K562 (cell line): ENCODE results near the gene MAP3K2. TPM values are rescaled to one million over a fixed set of nuclear protein-coding genes. Genes with fewer than 3 reads are reported as not detected.

Experiments
- ATAC-seq: fragments of 200-7000 bp; cut with Tn5 transposase; 3 replicates; pipeline ENCODE4 v1.9.1; 2020; ENCODE audit warnings: moderate library complexity
- Bru-seq: library from RNA; stranded (reverse); fragments of 400-500 nt; gene quantifications from one replicate; lab custom pipeline; 2021; lab: Mats Ljungman, UMichigan
- BruChase-seq, 2 experiments: library from RNA; stranded (reverse); fragments of 400-500 nt; gene quantifications; one replicate each; lab custom pipeline; 2021; lab: Mats Ljungman, UMichigan
- BruUV-seq: library from RNA; stranded (reverse); fragments of 400-500 nt; replicated peaks from 2 replicates; lab custom pipeline; 2021; lab: Mats Ljungman, UMichigan
- CTCF ChIA-PET: fragments of 300-600 bp; formaldehyde crosslinking; extraction: SDS; loops from one replicate; lab custom pipeline; 2021; ENCODE audit warnings: low intra/inter-chr PET ratio; lab: Yijun Ruan, JAX
- POLR2A ChIA-PET: fragments of 300-600, 350-650 bp; sonication (Branson Sonifier 250); formaldehyde crosslinking; extraction: SDS; loops from one replicate; lab custom pipeline; 2021; ENCODE audit warnings: antibody characterized with exemption, inconsistent platforms; lab: Yijun Ruan, JAX
- DNase-seq, 4 experiments: peaks; one replicate each; pipeline versions ENCODE4 v3.0.0 to v3.0.0-alpha.2; 2011 to 2018; ENCODE audit warnings: low spot score in 3 of 4, mixed read lengths in 3 of 4; ENCODE audit errors: extremely low read depth in 1 of 4
- FAIRE-seq: peaks from 2 replicates; lab custom pipeline; 2011; peaks lifted over from hg19 to GRCh38; lab: Jason Lieb, UNC
- H2AFZ ChIP-seq: 2 replicates; pipeline ENCODE4 v1.6.0; 2011; ENCODE audit warnings: low read depth, low read length, control low read depth, inconsistent platforms
- H3K27ac ChIP-seq: fragments of 200-600 bp; 3 replicates; pipeline ENCODE4 v1.8.0; 2011; ENCODE audit warnings: low read depth, mild to moderate bottlenecking, control low read depth, inconsistent platforms, low read length, moderate library complexity, mixed read lengths; ENCODE audit errors: extremely low read depth
- H3K27me3 ChIP-seq, 2 experiments: fragments of 300-600 bp in 1 of 2; 2 replicates in 1 of 2; 3 replicates in 1 of 2; pipeline versions ENCODE4 v1.6.0 to v1.8.0; 2011; ENCODE audit warnings: inconsistent platforms in 2 of 2, low read length in 2 of 2, mild to moderate bottlenecking in 1 of 2, mixed read lengths in 1 of 2, moderate library complexity in 1 of 2; ENCODE audit not compliant: control insufficient read depth in 2 of 2, insufficient read depth in 2 of 2
- H3K36me3 ChIP-seq: fragments of 300-600 bp; 3 replicates; pipeline ENCODE4 v1.8.0; 2011; ENCODE audit warnings: mild to moderate bottlenecking, low read length, inconsistent platforms; ENCODE audit not compliant: control insufficient read depth, insufficient read depth
- H3K4me1 ChIP-seq, 2 experiments: fragments of 200-600 bp in 1 of 2; replicated peaks in 1 of 2; 2 replicates in 1 of 2; 3 replicates in 1 of 2; pipeline versions ENCODE4 v1.5.1 to v1.8.0; 2011; ENCODE audit warnings: inconsistent platforms in 2 of 2, low read length in 2 of 2, mild to moderate bottlenecking in 1 of 2, mixed read lengths in 1 of 2, moderate library complexity in 1 of 2; ENCODE audit not compliant: control insufficient read depth in 2 of 2, insufficient read depth in 2 of 2
- H3K4me2 ChIP-seq: 2 replicates; pipeline ENCODE4 v1.6.1; 2011; ENCODE audit warnings: low read length, control low read depth, inconsistent platforms, mixed read lengths; ENCODE audit not compliant: insufficient read depth
- H3K4me3 ChIP-seq: fragments of 200-600 bp; sonication (generic), shearing (Covaris generic); 2 replicates; pipeline ENCODE4 v1.5.1; 2016; ENCODE audit warnings: control low read depth, inconsistent platforms
- H3K79me2 ChIP-seq: fragments of 200-600 bp; 3 replicates; pipeline ENCODE4 v1.8.0; 2011; ENCODE audit warnings: low read length, inconsistent platforms; ENCODE audit not compliant: control insufficient read depth, insufficient read depth
- H3K9ac ChIP-seq, 2 experiments: 2 replicates each; pipeline versions ENCODE4 v1.6.0 to v1.6.1; 2011; ENCODE audit warnings: low read depth in 2 of 2, low read length in 2 of 2, control low read depth in 1 of 2, inconsistent platforms in 1 of 2, mild to moderate bottlenecking in 1 of 2, mixed read lengths in 1 of 2; ENCODE audit not compliant: insufficient read depth in 1 of 2
- H3K9me1 ChIP-seq: one replicate; pipeline ENCODE4 v1.6.0; 2011; ENCODE audit warnings: inconsistent platforms, mild to moderate bottlenecking, low read length, moderate library complexity; ENCODE audit not compliant: control insufficient read depth, insufficient read depth
- H3K9me3 ChIP-seq: replicated peaks from 2 replicates; pipeline ENCODE4 v1.5.1; 2011; ENCODE audit warnings: low read depth, low read length, inconsistent platforms; ENCODE audit not compliant: control insufficient read depth, insufficient read depth
- H4K20me1 ChIP-seq: replicated peaks from 2 replicates; pipeline ENCODE4 v1.6.1; 2011; ENCODE audit warnings: low read length, inconsistent platforms, mixed read lengths; ENCODE audit not compliant: control insufficient read depth, insufficient read depth
- CCNT2 ChIP-seq: IDR thresholded peaks from 2 replicates; pipeline ENCODE4 v1.6.1; 2011; ENCODE audit warnings: borderline replicate concordance, low read depth, mild to moderate bottlenecking, moderate library complexity, mixed read lengths, low read length; ENCODE audit not compliant: insufficient read length; ENCODE audit errors: extremely low read depth
- E2F3 ChIP-seq: fragments of 250-450 bp; sonication (Bioruptor Pico); IDR thresholded peaks from 2 replicates; pipeline ENCODE4 v1.4.0; 2020; ENCODE audit warnings: mild to moderate bottlenecking
- FOXP4 ChIP-seq: sonication (generic); formaldehyde crosslinking; IDR thresholded peaks from 2 replicates; pipeline ENCODE4 v1.8.0; 2022; ENCODE audit warnings: mild to moderate bottlenecking, missing genetic modification reagents, borderline replicate concordance
- NONO ChIP-seq, 2 experiments: fragments of 200-400 bp in 1 of 2; fragments of 450-650 bp in 1 of 2; formaldehyde crosslinking in 1 of 2; IDR thresholded peaks; 2 replicates each; pipeline ENCODE4 v1.6.1; 2017; ENCODE audit warnings: low read depth in 2 of 2, mild to moderate bottlenecking in 2 of 2, moderate library complexity in 2 of 2, low read length in 1 of 2
- RBM34 ChIP-seq: fragments of 200-400 bp; formaldehyde crosslinking; IDR thresholded peaks from 2 replicates; pipeline ENCODE4 v1.6.1; 2018; ENCODE audit warnings: low read length, borderline replicate concordance; ENCODE audit not compliant: insufficient read depth
- ZC3H11A ChIP-seq: IDR thresholded peaks from 2 replicates; pipeline ENCODE4 v1.6.1; 2012; ENCODE audit warnings: low read depth, low read length, improper control_type of control experiment
- ZFX ChIP-seq: sonication (generic); formaldehyde crosslinking; IDR thresholded peaks from 2 replicates; pipeline ENCODE4 v1.8.0; 2022; ENCODE audit warnings: mild to moderate bottlenecking, missing genetic modification reagents, moderate library complexity
- WGBS: fragments of 100-300 bp; shearing (Covaris generic); methylation state at CpG from one replicate; pipeline ENCODE4 v1.1.6; 2016; ENCODE audit warnings: low coverage, mixed read lengths; ENCODE audit not compliant: insufficient coverage; ENCODE audit errors: missing lambda C conversion rate; 5-methylcytosine and 5-hydroxymethylcytosine counted together
- in situ Hi-C: fragments of 300-500 bp; cut with MboI; formaldehyde crosslinking; loops from 4 replicates; pipeline ENCODE4 v1.15.0; 2018; ENCODE audit warnings: inconsistent platforms, mixed read lengths
- intact Hi-C: fragments of 100-400 bp; cut with micrococcal nuclease; formaldehyde crosslinking; loops from 2 replicates; pipeline ENCODE4 v1.14.2; 2022
- long read RNA-seq, 3 experiments: library from polyadenylated mRNA in 2 of 3; library from RNA in 1 of 3; unstranded in 2 of 3; stranded (forward) in 1 of 3; transcript quantifications; one replicate each; pipeline ENCODE4 v2.0.0, GENCODE V29; 2019 to 2022
- polyA minus RNA-seq, 3 experiments: library from RNA; depleted of rRNA, polyadenylated mRNA; stranded (reverse); fragments of >200 nt; gene quantifications; 2 replicates each; pipeline ENCODE4 v1.2.3, GENCODE V29; 2011
- polyA plus RNA-seq, 8 experiments: library from polyadenylated mRNA; depleted of rRNA in 4 of 8; stranded (reverse) in 5 of 8; unstranded in 3 of 8; fragments of >200 nt; fragmentation: Nextera tagmentation in 2 of 8; fragmentation: Illumina TruSeq in 1 of 8; extraction: Ambion mirVana in 2 of 8; extraction: Trizol in 1 of 8; gene quantifications; 2 replicates each; pipeline versions ENCODE4 v1.2.1 to v1.2.3, GENCODE V29; 2011 to 2014; ENCODE audit warnings: inconsistent platforms in 1 of 8, missing spikeins in 1 of 8
- total RNA-seq, 7 experiments: library from RNA; depleted of rRNA in 6 of 7; stranded (reverse); fragments of >200 nt in 6 of 7; fragmentation: Illumina TruSeq in 2 of 7; extraction: Trizol in 2 of 7; gene quantifications; 2 replicates each; pipeline versions ENCODE4 v1.2.1 to v1.2.3, GENCODE V29; 2011 to 2021; ENCODE audit warnings: low replicate concordance in 1 of 7
- TF ChIP-seq, protein P1 (sequence below), 2 experiments: fragments of 200-800 bp in 1 of 2; sonication (Bioruptor generic) in 1 of 2; sonication (generic) in 1 of 2; formaldehyde crosslinking in 1 of 2; IDR thresholded peaks in 1 of 2; conservative IDR thresholded peaks in 1 of 2; 2 replicates each; pipeline versions ENCODE4 v1.5.0 to v1.6.1; 2016 to 2020; ENCODE audit warnings: missing compliant biosample characterization in 1 of 2, missing genetic modification characterization in 1 of 2, missing genetic modification reagents in 1 of 2

Gene MAP3K2, protein sequence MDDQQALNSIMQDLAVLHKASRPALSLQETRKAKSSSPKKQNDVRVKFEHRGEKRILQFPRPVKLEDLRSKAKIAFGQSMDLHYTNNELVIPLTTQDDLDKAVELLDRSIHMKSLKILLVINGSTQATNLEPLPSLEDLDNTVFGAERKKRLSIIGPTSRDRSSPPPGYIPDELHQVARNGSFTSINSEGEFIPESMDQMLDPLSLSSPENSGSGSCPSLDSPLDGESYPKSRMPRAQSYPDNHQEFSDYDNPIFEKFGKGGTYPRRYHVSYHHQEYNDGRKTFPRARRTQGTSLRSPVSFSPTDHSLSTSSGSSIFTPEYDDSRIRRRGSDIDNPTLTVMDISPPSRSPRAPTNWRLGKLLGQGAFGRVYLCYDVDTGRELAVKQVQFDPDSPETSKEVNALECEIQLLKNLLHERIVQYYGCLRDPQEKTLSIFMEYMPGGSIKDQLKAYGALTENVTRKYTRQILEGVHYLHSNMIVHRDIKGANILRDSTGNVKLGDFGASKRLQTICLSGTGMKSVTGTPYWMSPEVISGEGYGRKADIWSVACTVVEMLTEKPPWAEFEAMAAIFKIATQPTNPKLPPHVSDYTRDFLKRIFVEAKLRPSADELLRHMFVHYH
- total RNA-seq (2011; cell fraction: chromatin; rRNA removed; ENCODE audit: low replicate concordance) = 11.9 and 21.7 TPM in 2 replicates
- 4.2 and 6.8 TPM in 2 replicates for total RNA-seq (2011; cell fraction: nucleolus; rRNA removed)
- 7.3 and 14.1 TPM in 2 replicates for total RNA-seq (2011; cell fraction: nucleoplasm; rRNA removed)
- total RNA-seq (2014; rRNA removed) (7.1 and 12.1 TPM in 2 replicates), total RNA-seq (2014; rRNA removed; fragmentation: Illumina TruSeq; extraction: Trizol) (9.0 and 10.0 TPM in 2 replicates), total RNA-seq (2015; rRNA removed; fragmentation: Illumina TruSeq; extraction: Trizol) (8.3 TPM in 2 replicates), total RNA-seq (2021) (14.2 and 15.5 TPM in 2 replicates), polyA plus RNA-seq (2011; rRNA removed) (5.4 and 5.7 TPM in 2 replicates), polyA plus RNA-seq (2014; fragmentation: Illumina TruSeq; extraction: Trizol) (5.0 and 5.3 TPM in 2 replicates), polyA plus RNA-seq (2014; fragmentation: Nextera tagmentation; extraction: Ambion mirVana) (1 to 10 TPM; 1.2 to 2.6 TPM), polyA plus RNA-seq (2014; rRNA removed) (4.8 and 4.9 TPM in 2 replicates), polyA minus RNA-seq (2011; rRNA and poly(A)+ RNA removed) (15.4 and 22.1 TPM in 2 replicates), Bru-seq, nascent RNA (percentile 73 among the genes with signal in this experiment), BruChase-seq, experiment 1, labeled RNA remaining after a 2-hour chase (percentile 84 among the genes with signal in this experiment), BruChase-seq, experiment 2, labeled RNA remaining after a 6-hour chase (percentile 86 among the genes with signal in this experiment)
- polyA plus RNA-seq (2011; cell fraction: cytosol; rRNA removed) = 1.9 and 2.8 TPM in 2 replicates
- 11.4 and 11.5 TPM in 2 replicates for polyA plus RNA-seq (2011; cell fraction: nucleus; rRNA removed)
- polyA plus RNA-seq (2012) = 3.4 and 3.5 TPM in 2 replicates
- polyA minus RNA-seq (2011; cell fraction: cytosol; rRNA and poly(A)+ RNA removed) = 8.7 and 10.0 TPM in 2 replicates
- 8.6 and 14.6 TPM in 2 replicates for polyA minus RNA-seq (2011; cell fraction: nucleus; rRNA and poly(A)+ RNA removed)
- long read RNA-seq, experiment 1, partial matches to known transcripts = 5 of 67 reads
- long read RNA-seq, experiment 1, other reads (novel, unspliced or antisense) = 60 of 67 reads
- long read RNA-seq, experiment 2, partial matches to known transcripts = 0 of 4 reads
- long read RNA-seq, experiment 2, other reads (novel, unspliced or antisense) = 4 of 4 reads
- long read RNA-seq, experiment 3 = 0 reads

DNA sequence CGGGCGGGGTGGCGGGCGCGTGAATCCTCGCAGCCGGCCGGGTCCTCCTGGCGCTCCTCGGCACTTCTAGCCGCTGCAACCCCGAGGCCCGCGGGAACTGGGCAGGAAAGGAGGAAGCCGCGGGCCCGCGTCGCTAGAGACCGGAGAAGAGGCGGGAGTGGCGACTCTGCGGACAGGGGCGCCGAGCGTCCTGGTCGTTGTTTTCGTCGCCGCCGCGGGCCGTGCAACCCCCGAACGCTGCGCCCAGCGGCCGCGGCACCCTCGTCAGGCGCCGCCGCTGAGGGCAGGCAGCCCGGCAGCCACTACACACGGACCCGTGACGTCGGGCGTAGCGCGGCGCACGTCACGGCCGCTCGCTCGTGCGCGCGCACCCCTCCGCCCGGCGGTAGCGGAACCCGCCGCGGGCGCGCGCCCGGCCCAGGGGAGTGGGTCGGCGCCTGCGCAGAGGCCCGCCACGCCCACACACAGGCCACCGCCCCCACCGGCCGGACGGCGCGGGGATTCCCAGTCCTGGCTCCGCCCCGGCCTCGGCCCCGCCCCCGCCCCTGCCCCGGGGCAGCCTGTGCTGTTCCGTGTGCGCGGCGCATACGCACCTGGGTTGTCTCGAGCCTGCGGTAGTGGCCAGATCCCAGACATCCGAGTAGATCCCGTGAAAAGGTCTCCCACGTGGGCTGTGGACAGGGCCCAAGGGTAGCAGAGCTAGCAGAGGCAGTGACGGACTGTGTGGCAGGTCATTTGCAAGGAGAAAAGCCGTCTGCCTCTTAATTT, at the start of gene MAP3K2:
Gene MAP3K2, minus strand, starts transcription at position 321 of the 768 bp plus-strand sequence. CDS start 44,846 bp downstream, outside the sequence.
- peak; percentile 91 for ATAC-seq
- peak; percentile 93 to 100 (median 100) for DNase-seq
- no TSS peak for BruUV-seq
- H4K20me1 ChIP-seq = peaks cover 3% of the 10 kb centered on the region; the same call in 1 of the 2 replicates
- H3K27me3 ChIP-seq = no peaks in the 10 kb centered on the region; a peak in 1 of 5 replicates
- H3K9ac ChIP-seq = peak within 1 kb of the TSS; percentile 83 to 97
- peak; percentile 64 for FAIRE-seq
- H3K4me3 ChIP-seq = peak within 1 kb of the TSS; percentile 87
- peaks cover 20 to 38% of the 10 kb centered on the region in 2 experiments; a peak in 4 of 5 replicates for H3K4me1 ChIP-seq
- ChIA-PET CTCF (no interaction called here), POLR2A (interaction anchor here (0.7 to 1.4 kb wide), 5 partner anchors 8 to 28 kb away, joined by 3 to 6 read pairs (median 5); no protein-coding TSS in a partner anchor)
- peak within 1 kb of the TSS; percentile 94 for H3K27ac ChIP-seq
- H3K9me1 ChIP-seq = no peaks in the 10 kb centered on the region
- H3K4me2 ChIP-seq = peak within 1 kb of the TSS; percentile 85
- under 1% methylated on average over 36 of the region's 100 CpGs for WGBS
- intact Hi-C loops (no loop called here), in situ Hi-C loops (no loop called here)
- H3K36me3 ChIP-seq = no peaks in the 10 kb centered on the region; the same call in 2 of the 3 replicates
- no peaks in the 10 kb centered on the region for H3K9me3 ChIP-seq
- H2AFZ ChIP-seq = peak within 1 kb of the TSS; percentile 99
- H3K79me2 ChIP-seq = peaks cover 42% of the 10 kb centered on the region
- TF ChIP-seq, protein P1, sequence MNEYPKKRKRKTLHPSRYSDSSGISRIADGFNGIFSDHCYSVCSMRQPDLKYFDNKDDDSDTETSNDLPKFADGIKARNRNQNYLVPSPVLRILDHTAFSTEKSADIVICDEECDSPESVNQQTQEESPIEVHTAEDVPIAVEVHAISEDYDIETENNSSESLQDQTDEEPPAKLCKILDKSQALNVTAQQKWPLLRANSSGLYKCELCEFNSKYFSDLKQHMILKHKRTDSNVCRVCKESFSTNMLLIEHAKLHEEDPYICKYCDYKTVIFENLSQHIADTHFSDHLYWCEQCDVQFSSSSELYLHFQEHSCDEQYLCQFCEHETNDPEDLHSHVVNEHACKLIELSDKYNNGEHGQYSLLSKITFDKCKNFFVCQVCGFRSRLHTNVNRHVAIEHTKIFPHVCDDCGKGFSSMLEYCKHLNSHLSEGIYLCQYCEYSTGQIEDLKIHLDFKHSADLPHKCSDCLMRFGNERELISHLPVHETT (CRISPR knock-in tag; conservative IDR thresholded peaks at IDR 0.05 in 1 of 2, IDR thresholded peaks at IDR 0.05 in 1 of 2) = peak in 1 of 2 experiments; percentile 74; a peak in 2 of 4 replicates
- TF ChIP-seq ZC3H11A (no peak), E2F3 (0 out of 2 replicates have a peak, but pooled peaks have one; percentile 56), FOXP4 (CRISPR knock-in tag) (0 out of 2 replicates have a peak, but pooled peaks have one; percentile 49), RBM34 (no peak), NONO (IDR thresholded peaks at IDR 0.05; ENCODE audit: low read depth in 2 of 2, low read length in 1 of 2) (peak in 1 of 2 experiments; percentile 76; a peak in 3 of 4 replicates), CCNT2 (peak; percentile 58), ZFX (CRISPR knock-in tag) (peak; percentile 94)
